Activated naive CD4-positive, alpha-beta T cell treated with Interleukin-2 at 50 U/mL for 16 hours (primary cell): ENCODE results near the gene CACNA2D2.
A peak's percentile ranks its signal among the peaks of the same experiment; 100 is the strongest.

ENCODE experiments used
- DNase-seq: peaks from one replicate; pipeline ENCODE4 v3.0.0-alpha.2; 2020

The CACNA2D2 gene

DNA sequence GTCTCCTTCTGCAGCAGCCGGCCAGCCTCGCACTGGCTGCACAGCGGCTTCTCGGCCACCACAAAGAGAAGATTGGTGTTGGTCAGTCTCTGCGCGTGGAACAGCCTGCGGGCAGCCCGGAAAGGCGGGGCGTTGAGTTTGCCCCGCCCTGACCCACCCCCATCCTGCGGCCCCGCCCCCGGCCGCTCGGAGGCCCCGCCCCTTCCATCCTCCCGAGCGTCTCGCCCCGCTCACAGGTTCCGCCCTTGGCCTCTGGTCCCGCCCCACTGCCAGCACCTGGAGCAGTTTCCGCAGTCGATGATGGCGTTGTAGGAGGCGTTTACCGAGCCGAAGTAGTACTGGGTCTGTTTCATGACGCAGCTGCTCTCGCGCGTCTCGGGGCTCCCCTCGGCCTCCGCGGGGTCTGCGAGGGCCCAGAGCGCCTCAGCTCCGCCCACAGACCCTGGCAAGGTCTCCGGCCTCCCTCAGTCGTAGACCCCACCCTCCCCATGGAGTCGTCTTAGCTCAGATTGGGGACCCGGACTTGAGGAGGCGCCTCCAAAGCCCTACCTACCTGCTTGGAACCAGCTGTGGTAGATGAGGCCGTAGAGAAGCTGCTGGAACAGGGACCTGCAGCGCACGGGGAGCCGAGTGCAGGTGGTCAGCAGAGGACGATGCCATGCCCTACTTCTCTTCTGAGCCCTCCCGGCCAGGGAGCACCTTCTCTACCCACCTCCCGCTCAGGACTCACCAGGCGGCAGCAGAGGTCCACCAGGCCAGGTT lies 138.2 kb downstream of the CACNA2D2 start:
- peak; percentile 95 for DNase-seq

GRCh38 chr3:50364573-50365079 lies 138.8 kb downstream of the CACNA2D2 start:
- DNase-seq: no peak

DNA sequence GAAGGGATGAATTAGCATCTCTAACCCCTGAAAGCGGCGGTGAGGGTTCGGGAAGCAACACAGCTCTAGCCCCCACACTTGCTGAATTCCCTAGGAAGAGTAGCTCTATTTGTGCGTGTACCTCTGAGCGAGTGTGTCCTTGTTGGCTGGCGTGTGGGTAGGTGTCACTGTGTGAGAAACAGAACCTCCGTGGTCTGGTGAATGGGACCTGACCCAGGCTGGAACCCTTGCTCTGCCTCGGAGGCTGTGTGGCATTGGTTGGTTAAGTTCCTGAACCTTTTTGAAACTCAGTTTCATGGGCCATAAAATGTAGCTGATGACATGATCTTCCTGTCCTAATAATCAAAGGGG lies 143.7 kb downstream of the CACNA2D2 start:
- no peak for DNase-seq

- peak; percentile 95 for DNase-seq
Observed at GRCh38 chr3:50358911-50359759, 144.3 kb downstream of the CACNA2D2 start, which contains the start of gene TMEM115. Gene TMEM115 (minus strand): TSS chr3:50359521. CDS start chr3:50359063, 458 bp downstream.

DNA sequence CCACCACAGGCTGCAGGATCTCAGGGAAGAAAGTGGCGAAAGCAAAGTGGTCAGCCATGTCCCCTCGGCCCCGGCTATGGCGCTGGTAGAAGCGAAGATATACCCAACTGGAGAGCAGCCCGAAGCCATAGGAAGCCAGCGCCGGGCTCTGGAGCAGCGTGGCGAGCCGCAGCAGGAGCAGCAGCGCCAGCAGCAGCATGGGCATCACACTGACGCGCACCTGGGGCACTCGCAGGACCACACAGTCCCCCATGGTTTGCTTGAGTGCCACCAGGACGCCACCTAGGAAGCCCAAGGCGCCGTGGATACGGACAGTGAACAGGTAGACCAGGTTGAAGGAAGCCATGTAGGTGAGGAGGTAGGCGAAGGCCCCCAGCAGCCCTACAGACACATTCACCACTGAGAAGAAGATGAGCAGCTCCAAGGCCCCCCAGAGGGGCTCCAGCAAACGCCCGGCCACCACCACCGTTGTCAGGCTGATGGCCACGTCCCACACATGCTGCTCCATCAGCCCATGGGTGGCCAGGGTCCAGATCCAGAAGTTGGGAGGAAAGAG lies 145.0 kb downstream of the CACNA2D2 start:
- no peak for DNase-seq

GRCh38 chr3:50357481-50357880 lies 146.0 kb downstream of the CACNA2D2 start:
- no peak for DNase-seq

GRCh38 chr3:50356553-50356952 lies 146.9 kb downstream of the CACNA2D2 start:
- DNase-seq: no peak

DNA sequence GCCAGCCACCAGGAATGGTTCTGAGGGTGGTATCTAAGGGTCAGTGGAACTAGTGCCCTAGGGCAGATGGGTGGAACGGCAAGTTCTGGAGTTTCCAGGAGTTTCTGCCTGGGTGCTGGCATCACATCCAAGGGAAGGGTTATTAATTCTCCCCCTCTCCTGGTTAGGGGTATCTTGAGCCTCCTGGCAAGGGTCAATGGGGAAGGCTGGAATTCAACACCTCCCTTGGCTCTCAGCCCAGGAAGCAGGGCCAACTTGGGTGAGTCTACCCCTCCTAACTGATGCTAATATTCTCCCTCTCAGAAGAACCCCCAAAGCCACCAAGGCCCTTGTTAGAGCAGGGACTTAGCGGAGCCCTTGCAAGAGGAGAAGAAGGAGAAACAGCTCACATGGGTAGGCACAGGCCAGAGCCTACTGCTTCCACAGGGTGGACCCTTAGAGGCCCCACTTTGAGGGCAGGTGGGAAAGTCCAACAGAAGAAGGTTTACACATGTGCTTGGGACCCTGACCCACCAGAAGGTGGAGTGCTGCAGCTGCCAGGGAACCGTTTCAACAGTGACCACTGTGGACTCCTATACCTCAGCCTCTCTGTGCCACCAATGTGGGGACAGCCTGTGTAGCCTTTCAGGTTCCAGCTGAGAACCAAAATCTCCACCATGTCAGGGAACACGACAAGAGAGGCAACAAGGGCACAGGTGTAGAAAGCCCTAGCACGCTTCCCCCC lies 147.4 kb downstream of the CACNA2D2 start:
- no peak for DNase-seq

GRCh38 chr3:50354850-50355249 lies 148.6 kb downstream of the CACNA2D2 start:
- no peak for DNase-seq

- DNase-seq: no peak
Observed at GRCh38 chr3:50354186-50354764, 149.2 kb downstream of the CACNA2D2 start.

- DNase-seq: no peak
Observed at GRCh38 chr3:50353245-50354004, 150.0 kb downstream of the CACNA2D2 start.

- DNase-seq: no peak
Observed at GRCh38 chr3:50352781-50353180, 150.7 kb downstream of the CACNA2D2 start.

DNA sequence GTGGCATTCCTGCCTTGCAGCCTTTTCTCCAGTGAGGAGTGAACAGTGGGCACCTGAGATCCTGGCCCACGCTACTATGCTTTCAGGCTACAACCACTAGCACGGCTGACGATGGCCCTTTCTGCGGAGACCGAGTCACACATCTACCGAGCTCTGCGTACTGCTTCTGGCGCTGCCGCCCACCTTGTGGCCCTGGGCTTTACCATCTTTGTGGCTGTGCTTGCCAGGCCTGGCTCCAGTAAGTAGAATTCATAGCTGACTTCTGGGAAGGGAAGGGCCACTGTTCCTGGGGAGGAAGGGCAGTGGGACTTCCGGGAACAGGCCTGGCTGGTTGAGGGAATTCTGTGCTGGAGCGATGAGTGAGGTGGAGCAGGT lies 152.1 kb downstream of the CACNA2D2 start:
- no peak for DNase-seq

DNA sequence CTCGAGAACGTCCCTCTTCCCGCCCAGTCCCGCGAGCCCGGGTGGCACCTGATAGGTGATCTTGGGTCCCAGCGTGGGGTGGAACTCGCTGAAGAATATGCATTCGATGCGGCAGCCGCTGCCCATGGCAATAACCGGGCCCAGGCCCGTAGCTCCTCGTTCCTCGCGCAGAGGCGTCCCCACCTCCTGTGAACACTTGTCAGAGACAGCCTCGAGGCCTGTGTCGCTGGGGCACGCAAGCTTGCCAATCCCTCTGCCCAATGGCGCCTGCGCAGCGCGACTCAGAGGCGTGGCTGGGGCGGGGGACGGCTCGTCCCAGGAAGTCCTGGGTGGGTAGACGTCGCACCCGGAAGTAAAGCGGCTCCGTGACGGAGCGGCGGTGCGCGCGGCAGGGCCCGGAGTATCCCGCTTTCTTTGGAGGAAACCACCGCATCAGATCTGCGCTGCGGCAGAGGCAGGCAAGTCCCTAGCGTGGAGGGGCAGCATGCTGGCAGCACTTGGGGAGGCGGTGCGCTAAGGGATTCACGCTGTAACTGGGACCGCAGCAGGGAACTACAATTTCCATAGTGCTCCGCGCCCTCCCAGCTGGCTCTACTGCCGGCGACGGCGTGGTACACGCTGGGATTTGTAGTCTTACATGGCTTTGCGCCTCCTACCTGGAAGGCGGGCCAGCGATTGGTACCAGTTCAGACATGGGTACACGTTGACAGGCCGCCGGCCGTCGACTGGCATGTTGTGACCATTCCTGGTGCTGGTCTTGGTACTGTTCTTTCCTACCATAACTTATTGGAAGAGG lies 152.7 kb downstream of the CACNA2D2 start, which contains the start of the genes CYB561D2 and NPRL2:
Gene CYB561D2, plus strand, starts transcription at position 336 of the 796 bp plus-strand sequence. CDS start 572 bp downstream, outside the sequence.
Gene NPRL2, minus strand, starts transcription at position 249 of the 796 bp plus-strand sequence. Its CDS starts 123 bp downstream, at position 126.
- peak; percentile 100 for DNase-seq

- DNase-seq: no peak
Observed at GRCh38 chr3:50350213-50350526, 153.3 kb downstream of the CACNA2D2 start.

DNA sequence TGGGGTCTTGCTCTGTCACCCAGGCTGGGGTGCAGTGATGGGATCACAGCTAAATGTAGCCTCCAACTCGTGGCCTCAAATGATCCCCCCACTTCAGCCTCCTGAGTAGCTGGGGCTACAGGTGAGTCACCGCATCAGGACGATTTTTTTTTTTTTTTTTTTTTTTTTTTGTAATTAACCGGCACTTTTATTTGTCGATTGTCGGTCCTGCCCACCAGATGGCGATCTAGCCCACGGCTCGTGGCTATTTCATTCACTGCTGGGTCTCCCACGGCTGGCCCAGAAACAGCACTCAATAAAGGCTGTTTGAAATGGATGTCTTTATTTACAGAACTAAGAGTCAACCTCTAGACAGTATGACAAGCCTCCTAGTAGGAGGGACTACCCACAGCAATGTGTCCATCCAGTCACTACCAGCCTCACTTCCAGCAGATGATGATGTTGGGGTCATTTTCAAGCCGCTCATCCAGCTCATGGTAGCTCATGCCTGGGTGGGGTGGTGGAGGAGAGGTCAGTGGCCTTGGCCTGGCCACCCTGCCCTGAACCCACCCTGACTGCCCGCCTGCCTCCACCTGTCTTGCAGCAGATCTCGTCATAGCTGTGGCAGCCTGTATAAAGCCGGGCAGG lies 156.1 kb downstream of the CACNA2D2 start:
- DNase-seq: peak; percentile 78

DNA sequence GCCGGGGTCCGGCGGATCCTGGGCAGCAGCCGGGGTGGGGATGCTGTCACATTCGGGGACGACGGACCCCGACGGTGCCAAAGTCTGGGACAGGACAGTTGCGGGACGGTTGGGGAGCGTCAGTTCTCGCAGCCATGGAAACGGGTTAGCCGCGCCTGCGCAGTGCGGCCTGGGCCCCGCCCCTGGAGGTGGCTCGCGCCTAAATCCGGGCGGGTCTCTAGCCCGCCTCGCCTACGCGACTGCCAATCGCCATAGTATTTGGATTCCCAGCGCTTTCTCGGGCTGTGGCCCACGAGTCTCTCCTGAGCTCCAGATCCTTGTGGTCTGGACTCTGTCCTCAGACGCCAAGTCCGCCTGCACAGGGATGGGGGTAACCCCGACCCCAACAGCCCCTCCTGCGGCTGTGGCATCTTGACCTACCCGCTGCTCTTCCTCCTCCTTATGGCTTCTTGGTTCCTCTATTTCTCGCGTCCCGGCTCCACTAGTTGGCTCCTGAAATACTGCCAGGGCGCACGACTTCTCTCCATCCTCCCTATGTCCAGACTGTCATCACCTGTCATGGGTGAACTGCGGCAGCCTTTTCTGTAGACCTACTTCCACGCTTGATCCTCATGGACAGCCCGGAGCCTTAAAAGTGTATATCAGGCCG lies 157.7 kb downstream of the CACNA2D2 start, which contains the start of gene ZMYND10:
Gene ZMYND10, minus strand, starts transcription at position 147 of the 649 bp plus-strand sequence. CDS start 153 bp downstream, outside the sequence.
- DNase-seq: peak; percentile 75

- no peak for DNase-seq
Observed at GRCh38 chr3:50345008-50345407, 158.4 kb downstream of the CACNA2D2 start.
